Measurements from ENCODE around the gene BCORL1. TPM values are rescaled to one million over a fixed set of nuclear protein-coding genes. Genes with fewer than 3 reads are reported as not detected.

BCORL1 gene
- total and polyA plus RNA-seq, 2 donors (not counting 1 experiment from before 2014, with no cell fraction given) = 1.1 to 2.8 TPM

DNA sequence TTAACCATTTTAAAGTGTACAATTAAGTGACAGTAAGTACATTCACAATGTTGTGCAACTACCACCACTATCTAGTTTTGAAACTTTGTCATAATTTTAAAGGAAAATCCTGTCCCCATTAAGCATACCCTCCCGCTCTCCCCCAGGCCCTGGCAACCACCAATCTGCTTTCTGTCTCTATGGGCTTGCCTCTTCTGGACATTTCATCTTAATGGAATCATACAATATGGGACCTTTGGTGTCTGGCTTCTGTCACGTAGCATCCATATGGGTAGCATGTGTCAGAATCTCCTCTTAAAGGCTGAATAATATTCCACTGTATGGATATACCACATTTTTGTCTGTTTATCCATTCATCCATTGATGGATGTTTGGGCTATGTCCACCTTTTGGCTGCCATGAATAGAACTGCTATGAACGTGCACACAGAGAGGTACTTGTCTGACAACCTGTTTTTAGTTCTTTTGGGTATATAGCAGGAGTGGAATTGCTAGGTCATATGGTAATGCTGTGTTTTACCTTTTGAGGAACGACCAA is 66.3 kb downstream of the BCORL1 start:
- H3K27me3 ChIP-seq (ENCODE audit: control insufficient read depth, insufficient read depth, low read length) = no peaks in the 10 kb centered on the region
- no peaks in the 10 kb centered on the region for H3K79me2 ChIP-seq (ENCODE audit: control insufficient read depth, insufficient read depth, low read length)
- no peak overlapping the region for H3K27ac ChIP-seq (ENCODE audit: insufficient read depth, low read length)
- DNase-seq (ENCODE audit: low read depth in 2 of 2) = no peak
- no peak for TF ChIP-seq EZH2 (IDR thresholded peaks at IDR 0.05; ENCODE audit: low read length, missing control alignments)
- TF ChIP-seq, protein P1, sequence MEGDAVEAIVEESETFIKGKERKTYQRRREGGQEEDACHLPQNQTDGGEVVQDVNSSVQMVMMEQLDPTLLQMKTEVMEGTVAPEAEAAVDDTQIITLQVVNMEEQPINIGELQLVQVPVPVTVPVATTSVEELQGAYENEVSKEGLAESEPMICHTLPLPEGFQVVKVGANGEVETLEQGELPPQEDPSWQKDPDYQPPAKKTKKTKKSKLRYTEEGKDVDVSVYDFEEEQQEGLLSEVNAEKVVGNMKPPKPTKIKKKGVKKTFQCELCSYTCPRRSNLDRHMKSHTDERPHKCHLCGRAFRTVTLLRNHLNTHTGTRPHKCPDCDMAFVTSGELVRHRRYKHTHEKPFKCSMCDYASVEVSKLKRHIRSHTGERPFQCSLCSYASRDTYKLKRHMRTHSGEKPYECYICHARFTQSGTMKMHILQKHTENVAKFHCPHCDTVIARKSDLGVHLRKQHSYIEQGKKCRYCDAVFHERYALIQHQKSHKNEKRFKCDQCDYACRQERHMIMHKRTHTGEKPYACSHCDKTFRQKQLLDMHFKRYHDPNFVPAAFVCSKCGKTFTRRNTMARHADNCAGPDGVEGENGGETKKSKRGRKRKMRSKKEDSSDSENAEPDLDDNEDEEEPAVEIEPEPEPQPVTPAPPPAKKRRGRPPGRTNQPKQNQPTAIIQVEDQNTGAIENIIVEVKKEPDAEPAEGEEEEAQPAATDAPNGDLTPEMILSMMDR (conservative IDR thresholded peaks at IDR 0.05 in 1 of 2, IDR thresholded peaks at IDR 0.05 in 1 of 2; ENCODE audit: low read depth in 1 of 2, low read length in 2 of 2) = no peak
- H3K36me3 ChIP-seq (ENCODE audit: control insufficient read depth, insufficient read depth, low read length) = peaks cover 9% of the 10 kb centered on the region
- no peaks in the 10 kb centered on the region for H3K9me3 ChIP-seq (ENCODE audit: control insufficient read depth, insufficient read depth, low read depth, low read length)
- no peaks in the 10 kb centered on the region for H3K4me1 ChIP-seq (ENCODE audit: control insufficient read depth, extremely low read depth, insufficient read depth, low read length)
- no peak overlapping the region for H2AFZ ChIP-seq (ENCODE audit: low read length)
- no peak overlapping the region for H3K9ac ChIP-seq (ENCODE audit: insufficient read depth, low read length)
- H4K20me1 ChIP-seq (ENCODE audit: control insufficient read depth, extremely low read depth, insufficient read depth, low read length) = no peaks in the 10 kb centered on the region
- H3K4me2 ChIP-seq (ENCODE audit: extremely low read depth, insufficient read depth, low read length) = no peak overlapping the region
- no peak overlapping the region for H3K4me3 ChIP-seq (replicated peaks in 1 of 4; ENCODE audit: control extremely low read depth in 1 of 4, insufficient read depth in 1 of 4, low read depth in 3 of 4, low read length in 4 of 4)

DNA sequence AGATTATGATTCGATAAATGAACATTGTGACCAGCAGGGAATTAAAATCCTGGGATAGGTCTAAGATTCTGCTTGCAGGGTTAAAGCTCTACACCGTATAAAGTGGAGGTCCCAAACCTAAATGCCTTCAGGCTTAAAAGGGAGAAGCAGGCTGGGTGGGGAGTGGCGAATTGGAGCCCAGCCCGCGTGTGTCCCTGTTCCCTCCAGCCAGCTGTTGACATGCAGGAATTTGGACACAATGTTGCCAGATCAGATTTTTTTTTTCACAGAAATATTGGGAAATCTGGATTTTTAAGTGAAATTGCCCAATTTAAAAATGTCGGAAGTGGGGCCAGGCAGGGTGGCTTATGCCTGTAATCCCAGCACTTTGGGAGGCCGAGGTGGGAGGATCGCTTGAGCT is 67.4 kb downstream of the BCORL1 start:
- Histone ChIP-seq H3K9ac (ENCODE audit: insufficient read depth, low read length) (no peak overlapping the region), H3K79me2 (ENCODE audit: control insufficient read depth, insufficient read depth, low read length) (no peaks in the 10 kb centered on the region), H3K4me1 (ENCODE audit: control insufficient read depth, extremely low read depth, insufficient read depth, low read length) (no peaks in the 10 kb centered on the region), H3K36me3 (ENCODE audit: control insufficient read depth, insufficient read depth, low read length) (peaks cover 9% of the 10 kb centered on the region), H3K4me2 (ENCODE audit: extremely low read depth, insufficient read depth, low read length) (no peak overlapping the region), H3K27me3 (ENCODE audit: control insufficient read depth, insufficient read depth, low read length) (no peaks in the 10 kb centered on the region), H2AFZ (ENCODE audit: low read length) (no peak overlapping the region), H3K9me3 (ENCODE audit: control insufficient read depth, insufficient read depth, low read depth, low read length) (no peaks in the 10 kb centered on the region), H4K20me1 (ENCODE audit: control insufficient read depth, extremely low read depth, insufficient read depth, low read length) (no peaks in the 10 kb centered on the region), H3K27ac (ENCODE audit: insufficient read depth, low read length) (no peak overlapping the region), H3K4me3 (replicated peaks in 1 of 4; ENCODE audit: control extremely low read depth in 1 of 4, insufficient read depth in 1 of 4, low read depth in 3 of 4, low read length in 4 of 4) (no peak overlapping the region)
- no peak for TF ChIP-seq EZH2 (IDR thresholded peaks at IDR 0.05; ENCODE audit: low read length, missing control alignments)
- TF ChIP-seq, protein P1 (conservative IDR thresholded peaks at IDR 0.05 in 1 of 2, IDR thresholded peaks at IDR 0.05 in 1 of 2; ENCODE audit: low read depth in 1 of 2, low read length in 2 of 2) = no peak
- no peak for DNase-seq (ENCODE audit: low read depth in 2 of 2)

DNA sequence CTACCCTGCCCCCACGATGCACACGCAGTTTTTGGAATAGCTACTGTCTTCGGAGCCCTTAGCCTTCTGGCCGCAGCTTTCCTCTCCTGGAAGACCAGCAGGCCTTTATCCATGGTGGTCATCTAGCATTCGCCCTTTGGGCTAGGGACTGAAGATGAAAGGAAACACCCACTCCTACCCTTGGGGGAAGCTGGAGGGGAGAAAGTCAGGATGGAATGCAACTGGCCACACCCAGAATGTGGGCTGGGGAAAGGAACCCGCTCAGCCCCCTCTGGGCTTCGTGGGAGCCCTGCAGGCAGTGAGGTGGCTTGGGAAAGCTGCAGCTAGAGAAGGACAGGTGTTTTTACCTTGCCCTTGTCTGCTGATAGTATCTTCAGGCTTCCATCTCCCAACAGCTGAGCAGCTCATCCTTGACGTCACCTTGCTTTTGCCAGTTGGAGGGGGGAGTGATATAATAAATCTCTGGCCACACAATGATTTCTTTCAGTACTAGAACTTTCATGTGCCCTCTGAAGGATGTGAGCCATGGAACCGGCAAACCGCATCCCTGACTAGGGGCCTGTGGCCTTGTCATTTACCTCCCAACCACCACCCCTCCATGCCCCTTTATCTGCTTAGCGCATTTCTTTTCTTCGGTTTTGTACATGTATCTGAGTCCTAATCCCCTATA is 68.9 kb downstream of the BCORL1 start:
- Histone ChIP-seq H3K4me3 (replicated peaks in 1 of 4; ENCODE audit: control extremely low read depth in 1 of 4, insufficient read depth in 1 of 4, low read depth in 3 of 4, low read length in 4 of 4) (no peak overlapping the region), H3K27ac (ENCODE audit: insufficient read depth, low read length) (no peak overlapping the region), H4K20me1 (ENCODE audit: control insufficient read depth, extremely low read depth, insufficient read depth, low read length) (no peaks in the 10 kb centered on the region), H3K79me2 (ENCODE audit: control insufficient read depth, insufficient read depth, low read length) (no peaks in the 10 kb centered on the region), H3K4me2 (ENCODE audit: extremely low read depth, insufficient read depth, low read length) (no peak overlapping the region), H3K9ac (ENCODE audit: insufficient read depth, low read length) (no peak overlapping the region), H3K9me3 (ENCODE audit: control insufficient read depth, insufficient read depth, low read depth, low read length) (no peaks in the 10 kb centered on the region), H3K27me3 (ENCODE audit: control insufficient read depth, insufficient read depth, low read length) (no peaks in the 10 kb centered on the region), H2AFZ (ENCODE audit: low read length) (no peak overlapping the region), H3K4me1 (ENCODE audit: control insufficient read depth, extremely low read depth, insufficient read depth, low read length) (no peaks in the 10 kb centered on the region), H3K36me3 (ENCODE audit: control insufficient read depth, insufficient read depth, low read length) (peaks cover 9% of the 10 kb centered on the region)
- TF ChIP-seq, protein P1 (conservative IDR thresholded peaks at IDR 0.05 in 1 of 2, IDR thresholded peaks at IDR 0.05 in 1 of 2; ENCODE audit: low read depth in 1 of 2, low read length in 2 of 2) = no peak
- TF ChIP-seq EZH2 (IDR thresholded peaks at IDR 0.05; ENCODE audit: low read length, missing control alignments) = no peak
- DNase-seq (ENCODE audit: low read depth in 2 of 2) = no peak

All from fibroblast of lung (primary cell).